GM13976 (cell line): ENCODE measurements around the gene PTPRR.

Source experiments
- DNase-seq: peaks from one replicate; pipeline ENCODE4 v3.0.0; 2012; ENCODE audit warnings: low spot score
- CTCF ChIP-seq: IDR thresholded peaks from 2 replicates; pipeline ENCODE4 v1.5.1; 2012; ENCODE audit warnings: borderline replicate concordance, mild to moderate bottlenecking; ENCODE audit not compliant: insufficient read depth; ENCODE audit errors: extremely low read depth, missing control alignments, control extremely low read depth
- in situ Hi-C: fragments of 300-500 bp; cut with MboI; formaldehyde crosslinking; loops from one replicate; pipeline ENCODE4 v1.12.0; 2022; ENCODE audit warnings: low sequenced_read_pairs, mixed read lengths, inconsistent platforms; ENCODE audit not compliant: unreplicated experiment

Gene PTPRR

GRCh38 chr12:70661466-70662161 lies 258.9 kb downstream of the PTPRR start:
- in situ Hi-C loops, result no loop called here
- no peak for TF ChIP-seq CTCF
- no peak for DNase-seq

- in situ Hi-C loops, result no loop called here
- no peak for TF ChIP-seq CTCF
- no peak for DNase-seq
These were observed 259.8 kb downstream of the PTPRR start for GRCh38 chr12:70660620-70661219.

- in situ Hi-C loops, result no loop called here
- TF ChIP-seq CTCF, result no peak
- no peak for DNase-seq
These were observed 260.4 kb downstream of the PTPRR start for GRCh38 chr12:70660002-70660604.

GRCh38 chr12:70659077-70659606 lies 261.4 kb downstream of the PTPRR start:
- DNase-seq, result no peak
- TF ChIP-seq CTCF, result no peak
- in situ Hi-C loops, result no loop called here

GRCh38 chr12:70657616-70658286 lies 262.8 kb downstream of the PTPRR start:
- in situ Hi-C loops, result no loop called here
- no peak for DNase-seq
- no peak for TF ChIP-seq CTCF

- DNase-seq, result no peak
- in situ Hi-C loops, result no loop called here
- no peak for TF ChIP-seq CTCF
These were observed 268.1 kb downstream of the PTPRR start for GRCh38 chr12:70652451-70652850.
